Measurements from ENCODE around the gene KLK6.

Gene KLK6

GRCh38 chr19:50922317-50922853 is 47.0 kb downstream of the KLK6 start:
- no peak overlapping the region for H3K9ac ChIP-seq (ENCODE audit: low read length)
- no peaks in the 10 kb centered on the region for H3K79me2 ChIP-seq (ENCODE audit: low read length)
- peak overlapping the region; percentile 43 for H3K4me2 ChIP-seq (ENCODE audit: low read length)
- peaks cover 12% of the 10 kb centered on the region for H3K4me1 ChIP-seq (ENCODE audit: low read length)
- peaks cover 28% of the 10 kb centered on the region for H3K27me3 ChIP-seq (ENCODE audit: low read depth, low read length)
- H3K36me3 ChIP-seq (replicated peaks; ENCODE audit: low read depth, low read length), result no peaks in the 10 kb centered on the region
- TF ChIP-seq EZH2phosphoT487 (IDR thresholded peaks at IDR 0.05; ENCODE audit: low read depth), result no peak
- TF ChIP-seq, protein P1, sequence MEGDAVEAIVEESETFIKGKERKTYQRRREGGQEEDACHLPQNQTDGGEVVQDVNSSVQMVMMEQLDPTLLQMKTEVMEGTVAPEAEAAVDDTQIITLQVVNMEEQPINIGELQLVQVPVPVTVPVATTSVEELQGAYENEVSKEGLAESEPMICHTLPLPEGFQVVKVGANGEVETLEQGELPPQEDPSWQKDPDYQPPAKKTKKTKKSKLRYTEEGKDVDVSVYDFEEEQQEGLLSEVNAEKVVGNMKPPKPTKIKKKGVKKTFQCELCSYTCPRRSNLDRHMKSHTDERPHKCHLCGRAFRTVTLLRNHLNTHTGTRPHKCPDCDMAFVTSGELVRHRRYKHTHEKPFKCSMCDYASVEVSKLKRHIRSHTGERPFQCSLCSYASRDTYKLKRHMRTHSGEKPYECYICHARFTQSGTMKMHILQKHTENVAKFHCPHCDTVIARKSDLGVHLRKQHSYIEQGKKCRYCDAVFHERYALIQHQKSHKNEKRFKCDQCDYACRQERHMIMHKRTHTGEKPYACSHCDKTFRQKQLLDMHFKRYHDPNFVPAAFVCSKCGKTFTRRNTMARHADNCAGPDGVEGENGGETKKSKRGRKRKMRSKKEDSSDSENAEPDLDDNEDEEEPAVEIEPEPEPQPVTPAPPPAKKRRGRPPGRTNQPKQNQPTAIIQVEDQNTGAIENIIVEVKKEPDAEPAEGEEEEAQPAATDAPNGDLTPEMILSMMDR (IDR thresholded peaks at IDR 0.05; ENCODE audit: low read depth, low read length), result peak; percentile 98
- H3K9me3 ChIP-seq (ENCODE audit: insufficient read depth, low read length), result no peaks in the 10 kb centered on the region
- H3K4me3 ChIP-seq (ENCODE audit: low read length), result no peak overlapping the region
- H2AFZ ChIP-seq (ENCODE audit: low read depth, low read length), result peak overlapping the region; percentile 57
- no peak overlapping the region for H3K27ac ChIP-seq (ENCODE audit: low read length)
- no peaks in the 10 kb centered on the region for H4K20me1 ChIP-seq (ENCODE audit: insufficient read depth, low read length)

DNA sequence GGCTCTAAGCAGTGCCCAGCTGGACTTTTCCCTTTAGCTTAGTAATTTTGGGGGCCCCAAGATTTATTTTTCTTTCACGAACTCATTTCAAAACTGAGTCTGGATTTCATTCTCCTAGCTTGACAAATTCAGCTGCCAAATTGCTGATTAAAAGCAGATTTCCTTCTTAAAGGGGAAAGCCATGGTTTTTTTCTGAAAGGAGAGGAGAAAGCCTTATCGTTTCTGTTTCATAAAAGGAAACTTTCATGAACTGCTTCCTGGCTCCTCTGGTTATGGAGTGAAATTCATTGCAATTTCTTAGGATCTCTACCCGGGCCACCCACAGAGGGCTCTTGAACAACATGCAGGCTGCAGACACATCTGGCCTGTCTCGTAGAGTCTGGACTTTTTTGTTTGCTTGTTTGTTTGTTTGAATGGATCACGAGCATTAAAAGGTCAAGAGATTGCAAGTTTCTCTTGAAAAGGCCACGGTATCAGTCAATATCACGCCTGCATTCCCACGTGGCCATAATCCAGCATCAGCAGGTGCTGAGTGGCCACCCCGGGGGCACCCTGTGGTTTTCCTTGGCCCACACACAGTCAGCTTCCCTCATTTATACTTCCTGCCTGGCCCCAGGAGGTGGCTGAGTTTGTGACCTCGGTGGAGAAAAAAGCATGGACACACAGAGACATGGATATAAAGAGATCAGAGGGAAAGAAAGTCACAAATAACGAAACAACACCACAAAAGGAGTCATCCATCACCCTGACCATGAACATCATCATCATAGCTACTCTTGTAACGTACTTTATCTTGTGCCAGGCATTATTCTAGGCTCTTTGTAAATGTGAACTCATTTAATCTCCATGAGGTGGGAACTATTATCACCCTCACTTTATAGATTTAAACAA is 47.7 kb downstream of the KLK6 start:
- H3K27ac ChIP-seq (ENCODE audit: low read length), result no peak overlapping the region
- peaks cover 28% of the 10 kb centered on the region for H3K27me3 ChIP-seq (ENCODE audit: low read depth, low read length)
- H3K36me3 ChIP-seq (replicated peaks; ENCODE audit: low read depth, low read length), result no peaks in the 10 kb centered on the region
- no peak overlapping the region; the same call in 1 of the 2 replicates for H2AFZ ChIP-seq (ENCODE audit: low read depth, low read length)
- H3K4me3 ChIP-seq (ENCODE audit: low read length), result no peak overlapping the region
- H3K9ac ChIP-seq (ENCODE audit: low read length), result no peak overlapping the region
- no peaks in the 10 kb centered on the region for H4K20me1 ChIP-seq (ENCODE audit: insufficient read depth, low read length)
- H3K4me2 ChIP-seq (ENCODE audit: low read length), result peak overlapping the region; percentile 43
- no peaks in the 10 kb centered on the region for H3K79me2 ChIP-seq (ENCODE audit: low read length)
- TF ChIP-seq, protein P1 (IDR thresholded peaks at IDR 0.05; ENCODE audit: low read depth, low read length), result no peak
- no peak for TF ChIP-seq EZH2phosphoT487 (IDR thresholded peaks at IDR 0.05; ENCODE audit: low read depth)
- H3K4me1 ChIP-seq (ENCODE audit: low read length), result peaks cover 12% of the 10 kb centered on the region
- H3K9me3 ChIP-seq (ENCODE audit: insufficient read depth, low read length), result no peaks in the 10 kb centered on the region

- Histone ChIP-seq H3K27me3 (ENCODE audit: low read depth, low read length) (peaks cover 15% of the 10 kb centered on the region), H3K27ac (ENCODE audit: low read length) (no peak overlapping the region), H3K79me2 (ENCODE audit: low read length) (no peaks in the 10 kb centered on the region), H3K4me1 (ENCODE audit: low read length) (no peaks in the 10 kb centered on the region), H3K4me3 (ENCODE audit: low read length) (no peak overlapping the region), H4K20me1 (ENCODE audit: insufficient read depth, low read length) (no peaks in the 10 kb centered on the region), H2AFZ (ENCODE audit: low read depth, low read length) (no peak overlapping the region), H3K9ac (ENCODE audit: low read length) (no peak overlapping the region), H3K9me3 (ENCODE audit: insufficient read depth, low read length) (no peaks in the 10 kb centered on the region), H3K36me3 (replicated peaks; ENCODE audit: low read depth, low read length) (no peaks in the 10 kb centered on the region), H3K4me2 (ENCODE audit: low read length) (no peak overlapping the region)
- TF ChIP-seq EZH2phosphoT487 (IDR thresholded peaks at IDR 0.05; ENCODE audit: low read depth), result no peak
- TF ChIP-seq, protein P1 (IDR thresholded peaks at IDR 0.05; ENCODE audit: low read depth, low read length), result no peak
Observed at GRCh38 chr19:50916069-50916468, 53.3 kb downstream of the KLK6 start.
